Measurements from ENCODE around the gene CERS6.

The CERS6 gene

GRCh38 chr2:168816369-168816768, 360.3 kb downstream of the CERS6 start:
- no peak for DNase-seq

- DNase-seq, result no peak
Observed at GRCh38 chr2:168819050-168819715, 363.1 kb downstream of the CERS6 start.

- no peak for DNase-seq
Observed at GRCh38 chr2:168819829-168820489, 363.9 kb downstream of the CERS6 start.

GRCh38 chr2:168821577-168821976, 365.5 kb downstream of the CERS6 start:
- no peak for DNase-seq

- DNase-seq, result no peak
Observed at GRCh38 chr2:168821992-168822391, 365.9 kb downstream of the CERS6 start.
